SH-SY5Y (cell line): ENCODE results near the gene C5orf15.

Source experiments
- GATA2 ChIP-seq: IDR thresholded peaks from 2 replicates; pipeline ENCODE4 v1.6.1; 2011; ENCODE audit warnings: mild to moderate bottlenecking, low read depth, low read length
- GATA3 ChIP-seq: IDR thresholded peaks from 2 replicates; pipeline ENCODE4 v1.6.1; 2011; ENCODE audit warnings: low read depth, mild to moderate bottlenecking, low read length, moderate library complexity

- no peak for TF ChIP-seq GATA2
- no peak for TF ChIP-seq GATA3
Measured at GRCh38 chr5:133950821-133951612, 17.4 kb downstream of the C5orf15 start.
